ENCODE measurements around the gene SGCA. TPM values are rescaled to one million over a fixed set of nuclear protein-coding genes. Genes with fewer than 3 reads are reported as not detected.

SGCA gene
- total and polyA plus RNA-seq, 2 of the 13 experiments (the other 11 are each of a cell fraction or from before 2014, with no cell fraction given), result not detected

DNA sequence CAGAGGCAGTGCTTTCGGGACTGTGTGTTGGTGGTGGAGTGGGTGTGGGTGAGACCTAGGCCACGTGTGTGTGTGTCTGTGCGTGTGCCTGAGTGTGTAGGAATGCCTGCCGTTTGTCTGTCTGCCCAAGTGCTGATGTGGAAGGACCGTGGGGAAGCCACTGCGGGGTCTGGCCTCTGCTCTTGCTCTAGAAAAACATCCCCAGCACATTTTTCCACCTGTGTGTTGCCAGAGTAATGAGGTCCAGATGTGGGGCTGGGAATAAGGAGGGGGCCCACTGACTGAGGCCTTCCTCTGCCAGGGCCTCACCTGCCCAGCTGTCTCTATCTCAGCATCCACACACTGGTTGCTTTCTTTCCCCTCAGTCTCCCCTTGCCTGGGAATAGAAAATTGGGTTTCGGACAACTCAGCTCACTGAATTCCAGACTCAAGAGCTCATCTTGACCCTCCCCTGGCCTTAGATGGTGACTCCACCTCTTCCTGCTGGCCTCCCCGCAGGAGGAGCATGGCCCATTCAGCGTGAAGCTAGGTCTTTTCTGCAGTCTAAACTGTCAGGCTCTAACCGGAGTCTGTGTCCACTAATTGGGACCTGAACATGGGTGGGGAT, 7.6 kb downstream of the SGCA start:
- no peaks in the 10 kb centered on the region for H3K36me3 ChIP-seq (replicated peaks in 1 of 2; ENCODE audit: control insufficient read depth in 1 of 2, insufficient read depth in 2 of 2, low read length in 2 of 2)
- TF ChIP-seq NRL (CRISPR knock-in tag; IDR thresholded peaks at IDR 0.05; ENCODE audit: borderline replicate concordance), result peak; percentile 19; the same call in 1 of the 2 replicates
- no peak for TF ChIP-seq CCAR2 (optimal IDR thresholded peaks at IDR 0.05; ENCODE audit: low read depth, low read length)
- TF ChIP-seq, protein P1, sequence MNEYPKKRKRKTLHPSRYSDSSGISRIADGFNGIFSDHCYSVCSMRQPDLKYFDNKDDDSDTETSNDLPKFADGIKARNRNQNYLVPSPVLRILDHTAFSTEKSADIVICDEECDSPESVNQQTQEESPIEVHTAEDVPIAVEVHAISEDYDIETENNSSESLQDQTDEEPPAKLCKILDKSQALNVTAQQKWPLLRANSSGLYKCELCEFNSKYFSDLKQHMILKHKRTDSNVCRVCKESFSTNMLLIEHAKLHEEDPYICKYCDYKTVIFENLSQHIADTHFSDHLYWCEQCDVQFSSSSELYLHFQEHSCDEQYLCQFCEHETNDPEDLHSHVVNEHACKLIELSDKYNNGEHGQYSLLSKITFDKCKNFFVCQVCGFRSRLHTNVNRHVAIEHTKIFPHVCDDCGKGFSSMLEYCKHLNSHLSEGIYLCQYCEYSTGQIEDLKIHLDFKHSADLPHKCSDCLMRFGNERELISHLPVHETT (CRISPR knock-in tag; conservative IDR thresholded peaks at IDR 0.05), result no peak
- DNase-seq (ENCODE audit: low spot score) (no peak), FAIRE-seq (no peak), ATAC-seq (no peak)
- peaks cover 75% of the 10 kb centered on the region for H3K4me1 ChIP-seq (ENCODE audit: insufficient read depth, low read length)
- H3K27ac ChIP-seq (ENCODE audit: extremely low read length, insufficient read depth, low read length), result no peak overlapping the region
- no peak overlapping the region for H2AFZ ChIP-seq (ENCODE audit: low read length)
- ChIA-PET CTCF (ENCODE audit: low intra/inter-chr PET ratio, low total read pairs) (no interaction called here), POLR2A (no interaction called here)
- no TSS peak for BruUV-seq (replicated peaks)
- peaks cover 2 to 12% of the 10 kb centered on the region in 2 experiments; a peak in 2 of 5 replicates for H3K27me3 ChIP-seq (ENCODE audit: control insufficient read depth in 1 of 2, insufficient read depth in 2 of 2, low read length in 2 of 2)
- peak overlapping the region; percentile 25; the same call in 1 of the 2 replicates for H3K4me2 ChIP-seq (ENCODE audit: low read depth, low read length)
- intact Hi-C loops (cut with micrococcal nuclease; ENCODE audit: unreplicated experiment) (no loop called here), in situ Hi-C loops (cut with HindIII; ENCODE audit: extremely low pct_ligation_motif_present, low pct_unique_long_range_greater_than_20kb) (no loop called here)
- H3K4me3 ChIP-seq (replicated peaks in 1 of 3; ENCODE audit: insufficient read depth in 1 of 3, low read depth in 2 of 3, low read length in 3 of 3), result no peak overlapping the region
- no peaks in the 10 kb centered on the region for H4K20me1 ChIP-seq (ENCODE audit: insufficient read depth, low read length)
- no peaks in the 10 kb centered on the region for H3K79me2 ChIP-seq (ENCODE audit: insufficient read depth, low read length)
- H3K9me3 ChIP-seq (ENCODE audit: low read length), result no peaks in the 10 kb centered on the region
- no peak overlapping the region for H3K9ac ChIP-seq (ENCODE audit: insufficient read depth, low read depth, low read length)
- 13% methylated on average over 7 of the region's 10 CpGs for WGBS (ENCODE audit: low lambda C conversion rate)

DNA sequence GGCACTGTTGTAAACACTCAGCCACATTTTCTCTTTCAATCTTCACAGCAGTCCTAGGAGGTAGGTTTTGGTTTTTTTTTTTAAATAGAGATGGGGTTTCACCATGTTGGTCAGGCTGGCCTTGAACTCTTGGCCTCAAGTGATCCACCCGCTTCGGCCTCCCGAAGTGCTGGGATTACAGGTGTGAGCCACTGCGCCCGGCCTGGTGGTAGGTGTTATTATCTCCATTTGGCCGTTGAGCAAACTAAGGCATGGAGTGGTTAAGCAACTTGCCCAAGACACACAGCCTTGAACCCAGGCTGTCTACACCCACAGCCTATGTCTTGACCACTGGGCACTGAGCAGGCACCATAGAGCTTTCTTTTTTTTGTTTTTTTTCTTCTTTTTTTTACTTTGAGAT, 8.6 kb downstream of the SGCA start:
- CTCF ChIA-PET (ENCODE audit: low intra/inter-chr PET ratio, low total read pairs), result no interaction called here
- no peak overlapping the region for H3K9ac ChIP-seq (ENCODE audit: insufficient read depth, low read depth, low read length)
- ATAC-seq, result no peak
- H3K4me2 ChIP-seq (ENCODE audit: low read depth, low read length), result no peak overlapping the region
- H2AFZ ChIP-seq (ENCODE audit: low read length), result no peak overlapping the region
- no TSS peak for BruUV-seq (replicated peaks)
- no peak overlapping the region for H3K27ac ChIP-seq (ENCODE audit: extremely low read length, insufficient read depth, low read length)
- intact Hi-C loops (cut with micrococcal nuclease; ENCODE audit: unreplicated experiment), result no loop called here
- peaks cover 0 to 8% of the 10 kb centered on the region in 2 experiments; a peak in 1 of 5 replicates for H3K27me3 ChIP-seq (ENCODE audit: control insufficient read depth in 1 of 2, insufficient read depth in 2 of 2, low read length in 2 of 2)
- DNase-seq (ENCODE audit: low spot score), result no peak
- H3K79me2 ChIP-seq (ENCODE audit: insufficient read depth, low read length), result no peaks in the 10 kb centered on the region
- H3K9me3 ChIP-seq (ENCODE audit: low read length), result no peaks in the 10 kb centered on the region
- WGBS (ENCODE audit: low lambda C conversion rate), result 18% methylated on average over 6 of the region's 6 CpGs
- no peak for FAIRE-seq
- H3K4me1 ChIP-seq (ENCODE audit: insufficient read depth, low read length), result peaks cover 81% of the 10 kb centered on the region
- in situ Hi-C loops (cut with HindIII; ENCODE audit: extremely low pct_ligation_motif_present, low pct_unique_long_range_greater_than_20kb), result no loop called here
- no peaks in the 10 kb centered on the region for H4K20me1 ChIP-seq (ENCODE audit: insufficient read depth, low read length)
- no peak for TF ChIP-seq ZNF598 (CRISPR knock-in tag; IDR thresholded peaks at IDR 0.05; ENCODE audit: borderline replicate concordance)
- TF ChIP-seq KDM1A (CRISPR knock-in tag; IDR thresholded peaks at IDR 0.05), result 0 out of 2 replicates have a peak, but pooled peaks have one; percentile 42
- TF ChIP-seq ZNF776 (CRISPR knock-in tag; IDR thresholded peaks at IDR 0.05), result no peak
- no peak for TF ChIP-seq ZIK1 (CRISPR knock-in tag; IDR thresholded peaks at IDR 0.05; ENCODE audit: borderline replicate concordance, low read depth)
- no peak for TF ChIP-seq HMG20A (CRISPR knock-in tag; IDR thresholded peaks at IDR 0.05; ENCODE audit: borderline replicate concordance)
- peak; percentile 88 for TF ChIP-seq ZNF768 (CRISPR knock-in tag; IDR thresholded peaks at IDR 0.05)
- no peak overlapping the region for H3K4me3 ChIP-seq (replicated peaks in 1 of 3; ENCODE audit: insufficient read depth in 1 of 3, low read depth in 2 of 3, low read length in 3 of 3)
- POLR2A ChIA-PET, result no interaction called here
- no peaks in the 10 kb centered on the region for H3K36me3 ChIP-seq (replicated peaks in 1 of 2; ENCODE audit: control insufficient read depth in 1 of 2, insufficient read depth in 2 of 2, low read length in 2 of 2)
